ENCODE measurements around the gene ATG2B.

Gene ATG2B

DNA sequence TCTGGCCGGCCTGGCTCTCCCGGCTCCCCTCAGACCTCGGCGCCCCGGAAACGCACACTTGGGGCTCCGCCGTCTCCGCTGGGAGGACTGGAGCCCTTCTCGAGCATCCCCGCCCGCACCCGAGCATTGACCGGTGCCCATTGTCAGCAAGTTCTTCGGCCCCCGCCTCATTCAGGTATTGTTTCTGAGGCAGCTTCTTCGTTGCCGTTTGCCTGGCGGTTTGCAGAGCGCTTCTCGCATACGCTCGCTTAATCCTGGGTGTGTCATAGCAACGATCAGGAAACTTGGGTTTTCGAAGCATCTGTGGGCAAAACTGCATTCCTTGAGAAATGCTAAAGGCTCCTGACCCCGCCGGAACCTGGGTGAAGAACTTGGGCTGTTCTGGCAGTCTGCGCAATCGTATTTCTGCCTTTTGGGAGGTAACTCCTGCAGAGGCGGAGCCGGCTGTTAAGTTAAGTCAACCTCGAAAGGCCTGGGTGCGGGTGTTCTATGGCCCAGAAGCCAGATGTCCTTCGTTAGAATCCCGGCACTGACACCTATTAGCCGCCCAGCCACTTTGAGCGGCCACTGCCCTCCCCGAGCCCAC is 703 bp upstream of the ATG2B start:
- TF ChIP-seq, protein P1, sequence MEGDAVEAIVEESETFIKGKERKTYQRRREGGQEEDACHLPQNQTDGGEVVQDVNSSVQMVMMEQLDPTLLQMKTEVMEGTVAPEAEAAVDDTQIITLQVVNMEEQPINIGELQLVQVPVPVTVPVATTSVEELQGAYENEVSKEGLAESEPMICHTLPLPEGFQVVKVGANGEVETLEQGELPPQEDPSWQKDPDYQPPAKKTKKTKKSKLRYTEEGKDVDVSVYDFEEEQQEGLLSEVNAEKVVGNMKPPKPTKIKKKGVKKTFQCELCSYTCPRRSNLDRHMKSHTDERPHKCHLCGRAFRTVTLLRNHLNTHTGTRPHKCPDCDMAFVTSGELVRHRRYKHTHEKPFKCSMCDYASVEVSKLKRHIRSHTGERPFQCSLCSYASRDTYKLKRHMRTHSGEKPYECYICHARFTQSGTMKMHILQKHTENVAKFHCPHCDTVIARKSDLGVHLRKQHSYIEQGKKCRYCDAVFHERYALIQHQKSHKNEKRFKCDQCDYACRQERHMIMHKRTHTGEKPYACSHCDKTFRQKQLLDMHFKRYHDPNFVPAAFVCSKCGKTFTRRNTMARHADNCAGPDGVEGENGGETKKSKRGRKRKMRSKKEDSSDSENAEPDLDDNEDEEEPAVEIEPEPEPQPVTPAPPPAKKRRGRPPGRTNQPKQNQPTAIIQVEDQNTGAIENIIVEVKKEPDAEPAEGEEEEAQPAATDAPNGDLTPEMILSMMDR (conservative IDR thresholded peaks at IDR 0.05; ENCODE audit: control insufficient read depth, insufficient read depth, low read depth, low read length) = no peak
- DNase-seq (ENCODE audit: low read depth) = peak; percentile 63
- H3K4me3 ChIP-seq (ENCODE audit: control insufficient read depth, low read depth, low read length) = peak overlapping the region; percentile 81

DNA sequence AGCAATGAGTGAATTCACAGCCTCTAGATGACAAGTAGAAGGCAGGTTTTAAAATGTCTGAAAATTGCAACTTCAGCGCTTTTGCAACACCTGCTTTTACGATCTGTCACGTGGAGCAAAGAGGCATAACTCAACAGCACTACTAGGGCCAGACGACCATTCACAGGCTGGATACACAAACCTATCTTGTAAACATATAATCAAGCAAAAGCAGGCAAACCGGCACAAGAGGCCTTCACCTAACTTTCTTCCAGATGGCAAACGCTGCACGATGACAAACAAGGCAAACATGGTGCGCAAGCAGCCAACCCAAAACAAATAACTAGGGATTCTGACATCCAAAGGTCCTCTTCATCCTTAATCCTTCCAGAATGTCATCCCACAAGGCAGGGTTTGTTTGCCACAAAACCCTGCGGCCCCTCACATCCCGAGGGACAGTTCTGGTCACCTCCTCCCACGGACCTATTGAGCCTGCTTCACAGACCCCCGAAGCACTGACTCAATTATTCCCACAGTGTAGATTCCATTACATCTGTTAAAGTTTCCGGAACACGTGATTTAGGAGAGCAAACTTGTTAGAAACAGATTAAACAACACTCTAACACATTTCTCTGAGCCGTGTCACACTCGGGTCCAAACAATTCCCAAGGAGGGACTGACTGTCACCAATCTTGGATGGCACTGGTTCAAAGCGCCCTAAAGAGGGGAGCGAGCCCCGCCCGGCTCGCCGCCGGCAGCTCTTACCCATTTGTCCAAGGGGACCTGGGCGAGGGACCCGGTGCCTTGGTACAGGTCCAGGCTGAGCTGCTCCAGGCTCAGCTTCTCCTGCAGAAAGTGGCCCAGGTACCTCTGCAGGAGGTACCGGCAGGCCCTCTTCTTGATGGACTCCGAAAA is 823 bp downstream of the ATG2B start:
- H3K4me3 ChIP-seq (ENCODE audit: control insufficient read depth, low read depth, low read length) = peak overlapping the region; percentile 88
- peak; percentile 52 for DNase-seq (ENCODE audit: low read depth)
- TF ChIP-seq, protein P1 (conservative IDR thresholded peaks at IDR 0.05; ENCODE audit: control insufficient read depth, insufficient read depth, low read depth, low read length) = no peak

DNA sequence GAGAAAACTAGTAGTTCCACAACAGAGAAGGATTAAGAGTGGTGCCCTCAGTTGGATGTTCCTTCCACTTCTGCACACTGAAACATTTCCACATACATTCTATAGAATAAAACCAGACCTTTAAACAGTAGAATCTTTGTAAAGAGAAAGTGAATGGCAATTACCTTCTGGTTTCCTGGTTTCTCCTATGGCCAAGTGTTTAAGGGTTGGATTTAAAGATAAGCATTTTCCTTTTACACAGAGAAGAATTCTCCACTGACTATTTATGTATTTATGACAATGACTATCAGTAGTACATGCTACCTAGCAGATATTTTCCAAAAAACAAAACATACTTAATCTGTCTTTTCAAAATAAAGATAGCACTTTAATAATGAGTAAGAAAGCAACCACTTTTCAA is 3.2 kb downstream of the ATG2B start:
- TF ChIP-seq, protein P1 (conservative IDR thresholded peaks at IDR 0.05; ENCODE audit: control insufficient read depth, insufficient read depth, low read depth, low read length) = no peak
- H3K4me3 ChIP-seq (ENCODE audit: control insufficient read depth, low read depth, low read length) = no peak overlapping the region
- DNase-seq (ENCODE audit: low read depth) = no peak

DNA sequence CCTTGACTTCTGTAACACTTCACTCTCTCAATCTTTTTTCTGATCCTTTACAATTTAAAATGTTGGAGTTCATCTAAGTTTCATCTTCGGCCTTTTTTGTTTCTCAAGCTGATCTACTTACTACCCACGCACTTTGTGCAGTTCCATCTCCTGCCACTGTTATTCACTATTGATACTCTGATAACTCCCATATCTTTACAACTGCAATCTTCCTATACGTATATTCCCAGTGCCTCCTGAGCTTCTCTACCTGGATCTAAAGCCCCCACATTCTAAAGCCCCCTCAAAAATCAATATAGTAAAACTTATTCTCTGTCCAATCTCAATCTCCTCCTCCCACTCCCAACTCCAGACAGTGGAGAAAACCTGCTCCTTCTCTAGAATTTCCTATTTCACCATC is 5.9 kb downstream of the ATG2B start:
- TF ChIP-seq, protein P1 (conservative IDR thresholded peaks at IDR 0.05; ENCODE audit: control insufficient read depth, insufficient read depth, low read depth, low read length) = no peak
- no peak for DNase-seq (ENCODE audit: low read depth)
- no peak overlapping the region for H3K4me3 ChIP-seq (ENCODE audit: control insufficient read depth, low read depth, low read length)

DNA sequence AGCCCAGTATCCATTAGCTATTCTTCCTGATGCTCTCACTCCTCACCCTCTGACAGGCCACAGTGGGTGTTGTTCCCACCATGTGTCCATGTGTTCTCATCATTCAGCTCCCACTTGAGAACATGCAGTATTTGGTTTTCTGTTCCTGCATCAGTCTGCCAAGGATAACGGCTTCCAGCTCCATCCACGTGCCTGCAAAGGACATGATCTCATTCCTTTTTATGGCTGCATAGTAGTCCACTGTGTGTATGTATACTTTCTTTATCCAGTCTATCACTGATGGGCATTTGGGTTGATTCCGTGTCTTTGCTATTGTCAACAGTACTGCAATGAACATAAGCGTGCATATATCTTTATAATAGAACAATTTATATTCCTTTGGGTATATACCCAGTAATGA is 8.9 kb downstream of the ATG2B start:
- TF ChIP-seq, protein P1 (conservative IDR thresholded peaks at IDR 0.05; ENCODE audit: control insufficient read depth, insufficient read depth, low read depth, low read length) = no peak
- H3K4me3 ChIP-seq (ENCODE audit: control insufficient read depth, low read depth, low read length) = no peak overlapping the region
- DNase-seq (ENCODE audit: low read depth) = no peak

DNA sequence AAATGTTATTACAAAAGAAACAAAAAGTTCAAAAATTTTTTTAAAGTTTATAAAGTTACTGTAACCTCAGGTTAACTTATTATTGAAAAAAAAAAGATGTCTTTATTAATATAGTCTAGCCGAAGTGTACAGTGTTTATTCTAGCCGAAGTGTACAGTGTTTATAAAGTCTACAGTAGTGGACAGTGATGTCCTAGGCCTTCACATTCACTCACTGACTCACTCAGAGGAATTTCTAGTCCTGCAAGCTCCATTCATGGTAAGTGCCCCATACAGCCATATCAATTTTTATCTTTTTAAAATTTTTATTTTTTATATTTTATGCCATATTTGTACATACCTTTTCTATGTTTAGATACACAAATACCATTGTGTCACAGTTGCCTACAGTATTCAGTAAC is 10.4 kb downstream of the ATG2B start:
- TF ChIP-seq, protein P1 (conservative IDR thresholded peaks at IDR 0.05; ENCODE audit: control insufficient read depth, insufficient read depth, low read depth, low read length) = no peak
- no peak overlapping the region for H3K4me3 ChIP-seq (ENCODE audit: control insufficient read depth, low read depth, low read length)
- DNase-seq (ENCODE audit: low read depth) = no peak

All from fibroblast of mammary gland (primary cell).